Neural progenitor cell (in vitro differentiated cells): ENCODE results near the gene ZNF69.

Source experiments
- CTCF ChIP-seq: fragments of 200-600 bp; sonication (generic); IDR thresholded peaks from 2 replicates; pipeline ENCODE4 v1.5.1; 2017; ENCODE audit warnings: antibody characterized with exemption, mild to moderate bottlenecking
- EZH2phosphoT487 ChIP-seq: fragments of 200-600 bp; sonication (generic); IDR thresholded peaks from 2 replicates; pipeline ENCODE4 v1.6.1; 2017; ENCODE audit warnings: antibody characterized with exemption

- TF ChIP-seq CTCF: no peak
- TF ChIP-seq EZH2phosphoT487: no peak
Observed at GRCh38 chr19:11948646-11949045, 61.1 kb downstream of the ZNF69 start.
